Esophagus squamous epithelium (tissue), 5 donors: ENCODE results near the gene ZSWIM8. TPM values are rescaled to one million over a fixed set of nuclear protein-coding genes. Genes with fewer than 3 reads are reported as not detected.
A peak's percentile ranks its signal among the peaks of the same experiment; 100 is the strongest.

ENCODE experiments used
- DNase-seq: peaks from one replicate; lab custom pipeline; 2025; lab: John Stamatoyannopoulos, UW
- H3K27ac ChIP-seq, 4 donors: fragments of 200-600 bp; sonication (generic); one replicate each; pipeline ENCODE4 v1.5.1; 2016 to 2019; ENCODE audit warnings: mild to moderate bottlenecking in 1 of 4
- H3K27me3 ChIP-seq, 4 donors: fragments of 200-600 bp; sonication (generic); 1 replicate in 3 of 4; 2 replicates in 1 of 4; pipeline versions ENCODE4 v1.5.1 to v1.6.0; 2017 to 2021; ENCODE audit warnings: antibody characterized with exemption in 1 of 4
- H3K36me3 ChIP-seq, 3 donors: fragments of 200-600 bp; sonication (generic); one replicate each; pipeline ENCODE4 v1.5.1; 2016 to 2019
- H3K4me1 ChIP-seq, 3 donors: fragments of 200-600 bp; sonication (generic); one replicate each; pipeline ENCODE4 v1.5.1; 2017 to 2019
- H3K4me3 ChIP-seq, 4 donors: fragments of 200-600 bp; sonication (generic); 1 replicate in 3 of 4; 2 replicates in 1 of 4; pipeline ENCODE4 v1.5.1; 2016 to 2019; ENCODE audit warnings: mild to moderate bottlenecking in 2 of 4, moderate library complexity in 1 of 4
- H3K9me3 ChIP-seq, 3 donors: fragments of 200-600 bp; sonication (generic); one replicate each; pipeline ENCODE4 v1.5.1; 2016 to 2019
- POLR2A ChIP-seq, 4 donors: fragments of 450-650 bp; IDR thresholded peaks; one replicate each; pipeline ENCODE4 v1.6.1; 2017; ENCODE audit warnings: antibody characterized with exemption in 4 of 4, mild to moderate bottlenecking in 4 of 4, moderate library complexity in 3 of 4
- WGBS, 2 donors: methylation state at CpG; one replicate each; pipeline ENCODE4 v1.1.5; 2018; 5-methylcytosine and 5-hydroxymethylcytosine counted together
- intact Hi-C: fragments of 100-400 bp; cut with DNase I; formaldehyde crosslinking; loops from one replicate; pipeline ENCODE4 v1.15.0; 2022
- small RNA-seq, 4 donors: library from RNA; depleted of rRNA; stranded (forward); fragments of <200 nt; gene quantifications; one replicate each; pipeline ENCODE3, GENCODE V24; 2016
- total RNA-seq, 4 donors: library from RNA; depleted of rRNA; stranded (reverse); fragments of >200 nt; gene quantifications; one replicate each; pipeline ENCODE4 v1.1.0, GENCODE V29; 2016
- TF ChIP-seq, protein P1 (sequence below), 6 experiments: fragments of 450-650 bp in 4 of 6; fragments of 200-600 bp in 2 of 6; sonication (generic) in 2 of 6; IDR thresholded peaks; one replicate each; pipeline ENCODE4 v1.5.1; 2016 to 2019; ENCODE audit warnings: antibody characterized with exemption in 6 of 6, mild to moderate bottlenecking in 4 of 6, moderate library complexity in 4 of 6
- donor health status: DM: yes; HTN: yes; CAD: no.

Gene ZSWIM8
- total RNA-seq, 4 donors from 2014 or later, result 33.3 to 116 (median 83.9) TPM

DNA sequence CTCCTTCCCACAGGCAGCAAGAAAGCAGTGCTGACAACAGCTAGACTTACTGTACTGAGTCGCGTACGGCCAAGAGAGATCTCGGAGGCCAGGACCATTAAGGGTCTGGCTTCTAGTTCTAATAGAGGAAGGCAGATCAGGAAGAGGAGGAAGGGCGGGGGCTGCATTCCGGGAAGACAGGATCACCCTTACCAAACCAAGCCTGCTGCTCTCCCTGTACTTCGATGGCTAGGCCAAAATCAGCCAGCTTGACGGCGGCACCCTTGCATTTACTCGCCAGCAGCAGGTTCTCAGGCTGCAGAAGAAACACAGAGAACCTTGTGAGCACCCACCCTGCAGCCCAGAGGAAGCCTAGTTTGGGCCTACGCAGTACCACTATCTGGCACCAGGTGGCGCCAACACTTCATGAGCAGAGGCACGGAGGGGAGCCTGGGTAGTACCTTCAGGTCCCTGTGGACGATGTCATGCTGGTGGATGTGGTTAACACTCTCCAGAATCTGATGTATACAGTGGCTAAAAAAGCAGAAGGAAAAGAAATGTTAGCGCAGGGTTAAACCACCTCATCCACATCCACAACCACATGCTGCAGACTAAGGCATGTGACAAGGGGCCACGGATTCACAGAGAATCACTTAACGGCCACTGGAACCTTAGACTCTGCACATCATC lies 63.5 kb downstream of the ZSWIM8 start:
- H3K4me3 ChIP-seq, result no peak overlapping the region
- intact Hi-C loops, result loop anchor here (5.0 kb wide), 1 partner anchor 33 kb away; no protein-coding TSS in a partner anchor

DNA sequence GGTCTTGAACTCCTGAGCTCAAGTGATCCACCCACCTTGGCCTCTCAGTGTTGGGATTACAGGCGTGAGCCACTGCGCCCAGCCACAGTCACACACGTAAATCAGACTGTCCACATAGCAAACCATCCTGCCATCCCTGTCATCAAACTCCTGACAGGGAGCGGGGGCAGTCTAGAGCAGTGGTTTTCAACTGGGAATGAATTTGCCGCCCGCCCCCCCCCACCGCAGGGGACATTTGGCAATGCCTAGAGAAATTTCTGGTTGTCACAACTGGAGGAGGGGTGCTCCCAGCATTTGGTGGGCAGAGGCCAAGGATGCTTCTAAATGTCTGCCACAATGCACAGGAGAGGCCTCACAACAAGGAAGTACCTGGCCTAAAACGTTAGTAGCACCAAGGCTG lies 64.8 kb downstream of the ZSWIM8 start:
- TF ChIP-seq, protein P1, sequence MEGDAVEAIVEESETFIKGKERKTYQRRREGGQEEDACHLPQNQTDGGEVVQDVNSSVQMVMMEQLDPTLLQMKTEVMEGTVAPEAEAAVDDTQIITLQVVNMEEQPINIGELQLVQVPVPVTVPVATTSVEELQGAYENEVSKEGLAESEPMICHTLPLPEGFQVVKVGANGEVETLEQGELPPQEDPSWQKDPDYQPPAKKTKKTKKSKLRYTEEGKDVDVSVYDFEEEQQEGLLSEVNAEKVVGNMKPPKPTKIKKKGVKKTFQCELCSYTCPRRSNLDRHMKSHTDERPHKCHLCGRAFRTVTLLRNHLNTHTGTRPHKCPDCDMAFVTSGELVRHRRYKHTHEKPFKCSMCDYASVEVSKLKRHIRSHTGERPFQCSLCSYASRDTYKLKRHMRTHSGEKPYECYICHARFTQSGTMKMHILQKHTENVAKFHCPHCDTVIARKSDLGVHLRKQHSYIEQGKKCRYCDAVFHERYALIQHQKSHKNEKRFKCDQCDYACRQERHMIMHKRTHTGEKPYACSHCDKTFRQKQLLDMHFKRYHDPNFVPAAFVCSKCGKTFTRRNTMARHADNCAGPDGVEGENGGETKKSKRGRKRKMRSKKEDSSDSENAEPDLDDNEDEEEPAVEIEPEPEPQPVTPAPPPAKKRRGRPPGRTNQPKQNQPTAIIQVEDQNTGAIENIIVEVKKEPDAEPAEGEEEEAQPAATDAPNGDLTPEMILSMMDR (IDR thresholded peaks at IDR 0.05), result no peak
- TF ChIP-seq POLR2A (IDR thresholded peaks at IDR 0.05), result no peak
- Histone ChIP-seq H3K27ac (peak overlapping the region; percentile 51 to 84 (median 82)), H3K4me1 (peaks cover 5 to 45% (median 9%) of the 10 kb centered on the region in 3 donors), H3K36me3 (peaks cover 29 to 99% (median 37%) of the 10 kb centered on the region in 3 donors), H3K9me3 (no peaks in the 10 kb centered on the region), H3K4me3 (no peak overlapping the region), H3K27me3 (no peaks in the 10 kb centered on the region)
- no peak for DNase-seq
- intact Hi-C loops, result no loop called here
- WGBS, 2 donors, result 62 to 72% methylated on average over 3 to 4 of the region's 8 CpGs

More for the DNA sequence above, 63.5 kb downstream of the ZSWIM8 start:
- Histone ChIP-seq H3K27ac (peak overlapping the region; percentile 51 to 84 (median 82)), H3K9me3 (no peaks in the 10 kb centered on the region), H3K36me3 (peaks cover 33 to 99% (median 37%) of the 10 kb centered on the region in 3 donors), H3K27me3 (no peaks in the 10 kb centered on the region), H3K4me1 (peaks cover 5 to 36% (median 9%) of the 10 kb centered on the region in 3 donors)
- DNase-seq, result peak; percentile 32
- TF ChIP-seq POLR2A (IDR thresholded peaks at IDR 0.05), result no peak
- TF ChIP-seq, protein P1 (IDR thresholded peaks at IDR 0.05), result peak; percentile 99 to 100 (median 99)
- 33 to 40% methylated on average over 12 to 15 of the region's 17 CpGs for WGBS, 2 donors

DNA sequence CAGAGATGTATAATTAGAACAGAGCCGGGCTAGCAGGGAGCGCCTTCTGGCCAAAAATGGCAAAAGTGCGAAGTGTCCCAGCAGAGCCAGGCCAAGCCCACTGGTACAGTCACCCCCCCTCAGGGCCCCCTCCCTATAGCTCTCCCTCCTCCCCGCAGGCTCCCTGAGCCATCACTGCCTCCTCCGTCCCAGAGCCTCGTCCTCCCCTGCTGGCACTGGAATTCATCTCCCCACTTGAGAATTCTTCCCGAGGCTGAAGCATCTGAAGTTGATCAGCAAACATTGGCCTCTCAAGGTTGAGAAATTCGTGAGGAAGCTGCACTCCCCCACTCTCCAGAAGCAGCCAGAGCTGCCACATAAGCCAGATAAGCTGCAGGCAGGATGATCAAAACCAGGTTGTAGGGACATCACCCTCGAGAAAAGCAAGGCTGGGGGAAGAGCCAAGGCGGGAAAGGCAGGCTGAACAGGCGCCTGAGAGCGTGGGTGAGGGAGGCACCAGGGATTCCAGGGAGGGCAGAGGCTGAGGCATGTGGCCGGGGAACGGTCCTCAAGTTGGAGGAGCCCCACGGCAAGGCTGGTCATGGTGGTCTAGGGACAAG lies 65.6 kb downstream of the ZSWIM8 start:
- Histone ChIP-seq H3K36me3 (peaks cover 29 to 99% (median 37%) of the 10 kb centered on the region in 3 donors), H3K27ac (peak overlapping the region; percentile 51 to 84 (median 82)), H3K4me1 (peaks cover 5 to 53% (median 9%) of the 10 kb centered on the region in 3 donors), H3K9me3 (no peaks in the 10 kb centered on the region), H3K4me3 (no peak overlapping the region), H3K27me3 (no peaks in the 10 kb centered on the region)
- DNase-seq, result no peak
- intact Hi-C loops, result no loop called here
- TF ChIP-seq, protein P1 (IDR thresholded peaks at IDR 0.05), result no peak
- TF ChIP-seq POLR2A (IDR thresholded peaks at IDR 0.05), result no peak
- whole genome bisulfite sequencing, 2 donors, result 60 to 62% methylated on average over 12 to 13 of the region's 15 CpGs

Small RNA genes lying within 50 kb of the gene (small RNA-seq; reads per million reads assigned to genes)
- gene AC022400.4 (0 reads per million in 4 donors), gene AC022400.9 (0 reads per million in 4 donors), gene ZSWIM8-AS1 (0 reads per million in 4 donors)

Other genes starting within 250 kb of the ZSWIM8 start
- 10 to 100 TPM; 17.8 to 37.4 (median 32.7) TPM for gene USP54, start 194.3 kb upstream of the ZSWIM8 start, total RNA-seq
- 1 to 10 TPM in 1 of 4 donors, under 1 TPM in 2, not detected in 1; 0.19 to 1.2 (median 0.79) TPM for gene MYOZ1, start 144.1 kb upstream of the ZSWIM8 start, total RNA-seq
- under 1 TPM; 0.19 to 0.48 (median 0.24) TPM for gene SYNPO2L, start 129.6 kb upstream of the ZSWIM8 start, total RNA-seq
- 1 to 10 TPM; 1.7 to 7.9 (median 5.9) TPM for gene AGAP5, start 87.5 kb upstream of the ZSWIM8 start, total RNA-seq
- 10 to 100 TPM; 59.1 to 78.8 (median 64.6) TPM for gene SEC24C, start 41.2 kb upstream of the ZSWIM8 start, total RNA-seq
- gene CHCHD1, start 3.6 kb upstream of the ZSWIM8 start, total RNA-seq, result 10 to 100 TPM; 21.4 to 41.1 (median 32.8) TPM
- gene NDST2, start 26.0 kb downstream of the ZSWIM8 start, total RNA-seq, result 10 to 100 TPM; 20.6 to 30.3 (median 22.3) TPM
- gene CAMK2G, start 88.9 kb downstream of the ZSWIM8 start, total RNA-seq, result 10 to 100 TPM; 15.5 to 37.0 (median 28.6) TPM
- gene PLAU, start 125.5 kb downstream of the ZSWIM8 start, total RNA-seq, result 10 to 100 TPM in 2 of 4 donors, 1 to 10 TPM in 2; 8.8 to 15.9 (median 11.9) TPM
- gene VCL, start 212.5 kb downstream of the ZSWIM8 start, total RNA-seq, result 100 to 1,000 TPM in 1 of 4 donors, 10 to 100 TPM in 3; 64.8 to 143 (median 75.0) TPM